Mesenchymal stem cell (in vitro differentiated cells and primary cell): Measurements from ENCODE around the gene PCSK6.

ENCODE experiments used
- DNase-seq: peaks from one replicate; pipeline ENCODE4 v3.0.0-alpha.2; 2013
- H2AFZ ChIP-seq: one replicate; pipeline ENCODE4 v1.6.1; 2013; ENCODE audit warnings: low read depth, mild to moderate bottlenecking, control low read depth, inconsistent platforms, low read length, moderate library complexity
- H2AK5ac ChIP-seq: 2 replicates; pipeline ENCODE4 v1.6.1; 2013; ENCODE audit warnings: low read length, moderate library complexity, mild to moderate bottlenecking, inconsistent platforms; ENCODE audit not compliant: severe bottlenecking
- H2BK120ac ChIP-seq: one replicate; pipeline ENCODE4 v1.6.1; 2013; ENCODE audit warnings: low read depth, mild to moderate bottlenecking, inconsistent platforms, low read length, moderate library complexity
- H2BK12ac ChIP-seq, 2 experiments: one replicate each; pipeline ENCODE4 v1.6.1; 2013; ENCODE audit warnings: inconsistent platforms in 2 of 2, low read length in 2 of 2, mild to moderate bottlenecking in 2 of 2, moderate library complexity in 2 of 2, control low read depth in 1 of 2
- H2BK15ac ChIP-seq: one replicate; pipeline ENCODE4 v1.6.1; 2013; ENCODE audit warnings: mild to moderate bottlenecking, low read depth, inconsistent platforms; ENCODE audit not compliant: poor library complexity, severe bottlenecking
- H2BK5ac ChIP-seq: 2 replicates; pipeline ENCODE4 v1.6.1; 2013; ENCODE audit warnings: low read depth, mild to moderate bottlenecking, low read length, control low read depth, inconsistent platforms; ENCODE audit not compliant: poor library complexity, severe bottlenecking
- H3K14ac ChIP-seq, 2 experiments: one replicate each; pipeline ENCODE4 v1.6.1; 2013; ENCODE audit warnings: inconsistent platforms in 2 of 2, low read length in 2 of 2, control low read depth in 1 of 2, mild to moderate bottlenecking in 1 of 2, moderate library complexity in 1 of 2
- H3K18ac ChIP-seq, 2 experiments: one replicate each; pipeline ENCODE4 v1.6.1; 2013; ENCODE audit warnings: inconsistent platforms in 2 of 2, low read length in 2 of 2, control low read depth in 1 of 2, low read depth in 1 of 2, mild to moderate bottlenecking in 1 of 2
- H3K23ac ChIP-seq, 2 experiments: one replicate each; pipeline ENCODE4 v1.6.1; 2013; ENCODE audit warnings: inconsistent platforms in 2 of 2, low read length in 2 of 2, mild to moderate bottlenecking in 2 of 2, moderate library complexity in 2 of 2, control low read depth in 1 of 2
- H3K27ac ChIP-seq: 2 replicates; pipeline ENCODE4 v1.5.1; 2013; ENCODE audit warnings: mild to moderate bottlenecking, moderate library complexity, low read length, control low read depth, inconsistent platforms; ENCODE audit not compliant: poor library complexity, severe bottlenecking
- H3K27me3 ChIP-seq, 2 experiments: 2 replicates each; pipeline versions ENCODE4 v1.6.1 to v1.7.0; 2013; ENCODE audit warnings: low read length in 2 of 2, mild to moderate bottlenecking in 2 of 2, moderate library complexity in 2 of 2, control low read depth in 1 of 2, inconsistent platforms in 1 of 2; ENCODE audit not compliant: control insufficient read depth in 1 of 2, insufficient read depth in 1 of 2
- H3K36me3 ChIP-seq, 2 experiments: 2 replicates each; pipeline versions ENCODE4 v1.6.1 to v1.7.0; 2013; ENCODE audit warnings: low read length in 2 of 2, control low read depth in 1 of 2, inconsistent platforms in 1 of 2, low read depth in 1 of 2, mild to moderate bottlenecking in 1 of 2; ENCODE audit not compliant: insufficient read depth in 2 of 2, control insufficient read depth in 1 of 2
- H3K4ac ChIP-seq, 2 experiments: one replicate each; pipeline ENCODE4 v1.6.1; 2013; ENCODE audit warnings: inconsistent platforms in 2 of 2, low read length in 2 of 2, mild to moderate bottlenecking in 2 of 2, moderate library complexity in 2 of 2, control low read depth in 1 of 2, low read depth in 1 of 2
- H3K4me1 ChIP-seq: 2 replicates; pipeline ENCODE4 v1.6.1; 2013; ENCODE audit warnings: low read depth, low read length, control low read depth; ENCODE audit not compliant: control insufficient read depth, insufficient read depth
- H3K4me2 ChIP-seq: 2 replicates; pipeline ENCODE4 v1.6.1; 2013; ENCODE audit warnings: low read length, mild to moderate bottlenecking, inconsistent platforms; ENCODE audit not compliant: poor library complexity, severe bottlenecking
- H3K4me3 ChIP-seq, 2 experiments: 2 replicates each; pipeline versions ENCODE4 v1.5.1 to v1.7.0; 2013; ENCODE audit warnings: low read length in 2 of 2, mild to moderate bottlenecking in 2 of 2, control low read depth in 1 of 2, low read depth in 1 of 2; ENCODE audit not compliant: insufficient read depth in 1 of 2
- H3K79me1 ChIP-seq: replicated peaks from 2 replicates; pipeline ENCODE4 v1.6.1; 2013; ENCODE audit warnings: mild to moderate bottlenecking, control low read depth, low read length, inconsistent platforms; ENCODE audit not compliant: poor library complexity, severe bottlenecking
- H3K9ac ChIP-seq: 2 replicates; pipeline ENCODE4 v1.7.0; 2013; ENCODE audit warnings: mild to moderate bottlenecking, low read length, moderate library complexity
- H3K9me3 ChIP-seq: 2 replicates; pipeline ENCODE4 v1.7.0; 2013; ENCODE audit warnings: mild to moderate bottlenecking, low read length; ENCODE audit not compliant: control insufficient read depth
- H4K8ac ChIP-seq: one replicate; pipeline ENCODE4 v1.6.1; 2013; ENCODE audit warnings: inconsistent platforms, mild to moderate bottlenecking, low read length, moderate library complexity
- H4K91ac ChIP-seq: one replicate; pipeline ENCODE4 v1.6.1; 2013; ENCODE audit warnings: mild to moderate bottlenecking, low read length, inconsistent platforms
- WGBS: methylation state at CpG from one replicate; pipeline ENCODE4 v1.1.7; 2013; ENCODE audit warnings: mixed read lengths; 5-methylcytosine and 5-hydroxymethylcytosine counted together

Gene PCSK6

DNA sequence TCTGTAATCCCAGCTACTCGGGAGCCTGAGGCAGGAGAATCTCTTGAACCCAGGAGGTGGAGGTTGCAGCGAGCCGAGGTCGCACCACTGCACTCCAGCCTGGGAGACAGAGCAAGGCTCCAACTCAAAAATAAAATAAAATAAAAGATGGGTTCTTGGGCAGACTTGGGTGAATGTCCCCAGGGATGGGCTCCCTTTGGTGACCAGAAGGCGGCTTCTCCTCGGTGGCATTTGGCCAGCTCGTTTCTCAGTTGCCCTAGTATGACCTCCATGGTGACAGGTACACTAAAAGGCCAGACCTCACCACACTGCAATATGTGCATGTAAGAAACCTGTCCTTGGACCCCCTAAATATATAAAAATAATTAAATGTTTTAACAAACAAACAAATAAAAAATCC is 118.4 kb downstream of the PCSK6 start:
- Histone ChIP-seq H3K9ac (no peak overlapping the region), H3K4me3 (no peak overlapping the region), H3K14ac (no peak overlapping the region), H3K9me3 (no peaks in the 10 kb centered on the region), H3K36me3 (peaks cover 0 to 3% of the 10 kb centered on the region in 2 experiments), H3K27me3 (peaks cover 26 to 44% of the 10 kb centered on the region in 2 experiments), H2AFZ (no peak overlapping the region), H4K91ac (no peak overlapping the region), H3K79me1 (no peaks in the 10 kb centered on the region), H3K18ac (no peak overlapping the region), H2BK120ac (no peak overlapping the region), H3K4me1 (peaks cover 2% of the 10 kb centered on the region), H2BK12ac (no peak overlapping the region), H2AK5ac (no peak overlapping the region), H4K8ac (no peak overlapping the region), H2BK15ac (no peak overlapping the region), H2BK5ac (no peak overlapping the region), H3K23ac (no peak overlapping the region), H3K27ac (no peak overlapping the region), H3K4ac (no peak overlapping the region), H3K4me2 (no peak overlapping the region)
- DNase-seq, result no peak
- 84% methylated on average over 7 of the region's 7 CpGs for WGBS

DNA sequence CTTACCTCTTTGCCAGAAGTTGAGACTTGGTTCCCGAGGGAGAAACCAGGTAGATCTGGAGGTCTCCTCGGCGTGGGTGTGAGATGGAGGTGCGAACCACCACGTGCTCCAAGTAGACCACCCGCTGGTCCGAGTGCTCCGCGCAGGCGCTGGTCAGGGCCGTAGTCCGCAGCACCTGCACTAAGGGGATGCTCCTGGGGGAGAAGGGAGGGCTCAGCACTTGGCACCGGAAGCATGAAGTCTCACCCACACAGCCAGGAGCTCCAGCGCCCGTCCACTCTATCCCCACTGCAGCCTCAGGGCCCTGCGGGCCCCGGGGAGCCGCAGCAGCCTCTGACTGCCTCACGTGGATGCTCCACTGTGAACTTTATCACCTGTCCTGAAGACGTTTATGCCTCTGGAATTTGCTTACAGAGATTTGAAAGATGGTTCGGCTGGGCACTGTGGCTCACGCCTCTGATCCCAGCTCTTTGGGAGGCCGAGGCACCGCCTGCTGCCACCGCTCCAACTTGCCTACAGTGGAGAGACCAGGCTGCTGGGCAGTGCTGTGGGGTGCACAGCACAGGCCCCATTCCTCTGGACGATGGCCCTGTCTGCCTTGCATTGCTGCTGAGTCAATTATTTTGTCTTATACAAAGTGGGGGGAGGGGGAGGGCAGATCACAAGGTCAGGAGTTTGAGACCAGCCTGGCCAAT is 119.0 kb downstream of the PCSK6 start:
- DNase-seq, result no peak
- Histone ChIP-seq H4K8ac (no peak overlapping the region), H3K4me1 (peaks cover 2% of the 10 kb centered on the region), H2BK15ac (no peak overlapping the region), H3K27me3 (peaks cover 26 to 42% of the 10 kb centered on the region in 2 experiments), H3K4me2 (no peak overlapping the region), H2AK5ac (no peak overlapping the region), H3K23ac (no peak overlapping the region), H2BK120ac (no peak overlapping the region), H3K4me3 (no peak overlapping the region), H3K9me3 (peaks cover 4% of the 10 kb centered on the region), H3K18ac (no peak overlapping the region), H2BK12ac (no peak overlapping the region), H4K91ac (no peak overlapping the region), H2BK5ac (no peak overlapping the region), H3K79me1 (no peaks in the 10 kb centered on the region), H3K14ac (no peak overlapping the region), H3K4ac (no peak overlapping the region), H3K36me3 (peaks cover 0 to 3% of the 10 kb centered on the region in 2 experiments), H2AFZ (no peak overlapping the region), H3K27ac (no peak overlapping the region), H3K9ac (no peak overlapping the region)
- WGBS, result 89% methylated on average over 26 of the region's 26 CpGs

DNA sequence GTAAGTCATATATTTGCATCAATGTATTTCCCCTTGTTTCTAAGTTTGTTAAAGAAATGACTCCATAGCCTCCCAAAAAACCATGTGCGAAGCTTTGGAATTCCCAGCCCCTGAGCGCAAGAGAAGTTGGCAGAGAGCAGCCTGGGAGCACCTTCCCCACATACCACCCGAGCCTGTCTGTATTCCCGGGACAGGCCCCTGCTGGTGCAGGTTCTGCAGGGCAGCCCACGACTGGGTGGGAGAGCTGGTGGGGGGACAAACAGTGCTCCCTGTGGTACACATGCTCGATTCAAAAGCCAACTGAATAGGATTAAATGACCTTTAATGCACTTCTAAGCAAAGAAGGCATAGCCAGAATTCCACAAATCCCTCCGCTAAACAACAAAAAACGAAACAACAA is 119.8 kb downstream of the PCSK6 start:
- no peak overlapping the region for H2BK12ac ChIP-seq
- no peak overlapping the region for H2AFZ ChIP-seq
- H3K9me3 ChIP-seq, result peaks cover 12% of the 10 kb centered on the region
- no peak overlapping the region for H3K4me2 ChIP-seq
- H3K18ac ChIP-seq, result no peak overlapping the region
- no peak overlapping the region for H2BK120ac ChIP-seq
- H4K91ac ChIP-seq, result no peak overlapping the region
- no peak overlapping the region for H3K9ac ChIP-seq
- peaks cover 2% of the 10 kb centered on the region for H3K4me1 ChIP-seq
- no peak overlapping the region for H3K4me3 ChIP-seq
- H3K27ac ChIP-seq, result no peak overlapping the region
- no peak overlapping the region for H2BK15ac ChIP-seq
- no peak for DNase-seq
- 88% methylated on average over 8 of the region's 8 CpGs for WGBS
- H3K36me3 ChIP-seq, result peaks cover 0 to 3% of the 10 kb centered on the region in 2 experiments
- peaks cover 26 to 39% of the 10 kb centered on the region in 2 experiments for H3K27me3 ChIP-seq
- no peak overlapping the region for H3K23ac ChIP-seq
- no peak overlapping the region for H2BK5ac ChIP-seq
- no peaks in the 10 kb centered on the region for H3K79me1 ChIP-seq
- no peak overlapping the region for H2AK5ac ChIP-seq
- no peak overlapping the region for H4K8ac ChIP-seq
- no peak overlapping the region for H3K4ac ChIP-seq
- no peak overlapping the region for H3K14ac ChIP-seq

DNA sequence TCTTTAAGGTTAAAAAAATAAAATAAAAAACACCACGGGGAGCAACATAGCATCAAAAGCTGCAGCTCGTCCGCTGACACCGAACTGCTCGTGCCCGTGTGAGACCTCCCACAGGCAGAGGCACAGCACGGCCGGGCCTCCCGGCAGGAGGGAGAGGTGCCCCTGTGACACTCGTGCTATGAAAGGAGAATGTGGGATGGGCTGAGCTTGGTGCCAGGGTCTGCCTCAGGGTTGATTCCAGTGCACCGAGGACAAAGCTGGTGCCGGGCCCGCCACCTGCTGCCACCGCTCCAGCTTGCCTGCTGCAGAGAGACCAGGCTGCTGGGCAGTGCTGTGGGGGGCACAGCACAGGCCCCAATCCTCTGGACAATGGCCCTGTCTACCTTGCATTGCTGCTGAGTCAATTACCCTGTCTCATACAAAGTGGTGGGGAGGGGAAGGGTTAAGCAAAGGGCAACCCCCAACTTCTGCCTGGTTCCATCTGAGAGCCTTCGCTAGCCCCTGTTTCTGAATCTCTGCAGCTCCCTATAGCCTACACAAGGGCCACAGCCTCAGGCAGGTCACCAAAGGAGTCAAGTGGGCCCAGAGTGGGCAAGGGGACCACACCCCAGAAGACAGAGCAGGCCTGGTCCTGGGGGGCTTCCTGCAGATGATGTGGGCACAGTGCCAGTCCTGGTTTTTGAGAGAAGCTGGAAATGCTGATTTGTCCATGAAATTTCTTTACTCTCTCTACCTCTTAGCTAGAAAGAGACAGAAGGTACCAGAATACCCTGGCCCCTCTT is 120.5 kb downstream of the PCSK6 start:
- Histone ChIP-seq H4K91ac (no peak overlapping the region), H3K9me3 (peaks cover 14% of the 10 kb centered on the region), H3K4me2 (no peak overlapping the region), H2AK5ac (no peak overlapping the region), H3K79me1 (no peaks in the 10 kb centered on the region), H3K23ac (no peak overlapping the region), H3K4me3 (no peak overlapping the region), H3K14ac (no peak overlapping the region), H3K4ac (no peak overlapping the region), H3K9ac (no peak overlapping the region), H4K8ac (no peak overlapping the region), H3K36me3 (peaks cover 0 to 3% of the 10 kb centered on the region in 2 experiments), H2BK12ac (no peak overlapping the region), H3K4me1 (peaks cover 2% of the 10 kb centered on the region), H3K27ac (no peak overlapping the region), H3K27me3 (peaks cover 26 to 33% of the 10 kb centered on the region in 2 experiments), H2BK5ac (no peak overlapping the region), H2AFZ (no peak overlapping the region), H2BK15ac (no peak overlapping the region), H3K18ac (no peak overlapping the region), H2BK120ac (no peak overlapping the region)
- 89% methylated on average over 15 of the region's 15 CpGs for WGBS
- DNase-seq, result no peak
